Measurements from ENCODE around the gene KIRREL2. TPM values are rescaled to one million over a fixed set of nuclear protein-coding genes. Genes with fewer than 3 reads are reported as not detected.
A peak's percentile ranks its signal among the peaks of the same experiment; 100 is the strongest.

Gene KIRREL2
- under 1 TPM in 1 of 7 donors, not detected in 6; 0.17 TPM for total RNA-seq
- polyA plus RNA-seq: under 1 TPM; 0.10 to 0.27 (median 0.11) TPM
- long read RNA-seq, donor 1: 0 reads
- long read RNA-seq, donor 2, partial matches to known transcripts: 0 of 1 reads
- long read RNA-seq, donor 2, other reads (novel, unspliced or antisense): 0 of 1 reads

GRCh38 chr19:35856546-35857149 is at the start of gene KIRREL2:
TSS of gene KIRREL2 (plus strand) at chr19:35856911. CDS start at chr19:35857120, 209 bp downstream.
- DNase-seq: peak; percentile 77
- intact Hi-C loops (cut with DNase I; ENCODE audit: low total_unique reads): no loop called here
- Histone ChIP-seq H3K4me1 (peaks cover 5 to 24% (median 15%) of the 10 kb centered on the region in 6 donors), H3K27me3 (replicated peaks in 1 of 7) (peaks cover 0 to 99% (median 65%) of the 10 kb centered on the region in 7 donors), H3K36me3 (no peaks in the 10 kb centered on the region), H3K27ac (no peak within 1 kb of the TSS), H3K9me3 (no peaks in the 10 kb centered on the region), H3K4me3 (peak within 1 kb of the TSS; percentile 36 to 72 (median 48))
- WGBS, 5 donors: 1 to 2% (median 1%) methylated on average over 23 to 42 of the region's 42 CpGs
- TF ChIP-seq POLR2AphosphoS5 (IDR thresholded peaks at IDR 0.05) (no peak), CTCF (IDR thresholded peaks at IDR 0.05 in 8 of 11, conservative IDR thresholded peaks at IDR 0.05 in 3 of 11) (no peak), POLR2A (IDR thresholded peaks at IDR 0.05) (no peak)

GRCh38 chr19:35807633-35808032 is 49.1 kb upstream of the KIRREL2 start:
- DNase-seq: no peak
- no peak overlapping the region for H3K27ac ChIP-seq
- 90 to 93% (median 91%) methylated on average over 5 of the region's 5 CpGs for WGBS, 5 donors
- no peaks in the 10 kb centered on the region for H3K9me3 ChIP-seq
- peaks cover 0 to 28% (median 0%) of the 10 kb centered on the region in 7 donors for H3K27me3 ChIP-seq (replicated peaks in 1 of 7)
- no peak for TF ChIP-seq POLR2AphosphoS5 (IDR thresholded peaks at IDR 0.05)
- no peak for TF ChIP-seq CTCF (IDR thresholded peaks at IDR 0.05 in 8 of 11, conservative IDR thresholded peaks at IDR 0.05 in 3 of 11)
- TF ChIP-seq POLR2A (IDR thresholded peaks at IDR 0.05): no peak
- H3K4me3 ChIP-seq: no peak overlapping the region
- intact Hi-C loops (cut with DNase I; ENCODE audit: low total_unique reads): no loop called here
- no peaks in the 10 kb centered on the region for H3K36me3 ChIP-seq
- H3K4me1 ChIP-seq: peaks cover 0 to 24% (median 2%) of the 10 kb centered on the region in 6 donors

GRCh38 chr19:35811317-35812219 is 45.1 kb upstream of the KIRREL2 start:
- intact Hi-C loops (cut with DNase I; ENCODE audit: low total_unique reads): no loop called here
- no peaks in the 10 kb centered on the region for H3K9me3 ChIP-seq
- TF ChIP-seq POLR2A (IDR thresholded peaks at IDR 0.05) (no peak), POLR2AphosphoS5 (IDR thresholded peaks at IDR 0.05) (no peak), CTCF (IDR thresholded peaks at IDR 0.05 in 8 of 11, conservative IDR thresholded peaks at IDR 0.05 in 3 of 11) (no peak)
- no peak overlapping the region for H3K27ac ChIP-seq
- 74 to 83% (median 79%) methylated on average over 6 to 18 of the region's 18 CpGs for WGBS, 5 donors
- no peak for DNase-seq
- H3K27me3 ChIP-seq (replicated peaks in 1 of 7): peaks cover 0 to 59% (median 0%) of the 10 kb centered on the region in 7 donors
- peaks cover 0 to 4% (median 0%) of the 10 kb centered on the region in 6 donors for H3K4me1 ChIP-seq
- no peak overlapping the region for H3K4me3 ChIP-seq
- no peaks in the 10 kb centered on the region for H3K36me3 ChIP-seq

Measured in spleen (tissue), 13 donors.